Measurements from ENCODE around the gene BTG1. TPM values are rescaled to one million over a fixed set of nuclear protein-coding genes. Genes with fewer than 3 reads are reported as not detected.
"Not testable (repeated sequence)": the region's sequence is repeated elsewhere in the genome, so short reads cannot be mapped to it uniquely, and the experiment has no call there.

The BTG1 gene
- total RNA-seq, 1 experiment from 2014 or later, result 72.4 TPM

DNA sequence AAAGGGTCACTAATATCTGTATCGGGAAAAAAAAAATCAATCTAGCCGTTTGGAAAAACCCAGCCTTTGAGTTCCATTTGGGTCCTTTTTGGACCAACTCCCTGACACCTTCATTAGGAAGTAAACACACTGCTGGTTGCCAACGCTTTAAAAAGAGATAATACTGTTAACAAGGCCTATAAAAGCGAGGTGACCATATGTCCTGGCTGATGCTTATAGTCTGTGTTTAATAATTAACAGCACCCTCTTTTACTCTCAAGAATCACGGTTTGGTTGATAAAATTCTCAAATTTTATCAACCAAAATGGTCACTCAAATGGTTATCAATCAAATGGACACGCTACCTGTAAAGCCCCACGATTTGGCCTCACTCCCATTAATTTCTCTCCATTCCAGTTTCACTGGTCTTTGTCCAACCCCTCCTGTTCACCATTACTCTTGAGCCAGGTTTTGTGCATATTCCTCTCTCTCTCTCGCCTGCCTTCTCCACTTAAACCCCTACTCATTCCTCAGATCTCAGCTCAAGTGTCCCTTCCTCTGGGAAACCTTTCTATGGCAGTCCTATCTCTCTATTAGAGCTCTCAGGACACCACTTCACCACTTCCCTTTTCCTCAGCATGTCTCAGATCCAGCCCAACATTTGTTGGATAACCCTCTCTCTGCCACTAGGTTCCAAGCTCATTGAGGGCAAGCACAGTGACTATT lies 9.5 kb downstream of the BTG1 start:
- Histone ChIP-seq H3K9me2 (ENCODE audit: insufficient read depth) (no peaks in the 10 kb centered on the region), H3K27me3 (ENCODE audit: insufficient read depth, low read depth) (no peaks in the 10 kb centered on the region), H4K20me1 (ENCODE audit: insufficient read depth) (peaks cover 6% of the 10 kb centered on the region; the same call in 1 of the 2 replicates), H3K36me3 (ENCODE audit: low read depth) (peaks cover 57% of the 10 kb centered on the region), H3K4me2 (peak overlapping the region; percentile 96; the same call in 1 of the 2 replicates), H3K79me2 (ENCODE audit: low read depth) (peaks cover 100% of the 10 kb centered on the region), H3K4me1 (replicated peaks; ENCODE audit: insufficient read depth) (peaks cover 81% of the 10 kb centered on the region), H3F3A (ENCODE audit: insufficient read depth, low read depth) (peaks cover 37% of the 10 kb centered on the region; the same call in 1 of the 2 replicates), H3K27ac (peak overlapping the region; percentile 96), H3K4me3 (no peak overlapping the region), H2AFZ (no peak overlapping the region), H3K9me3 (ENCODE audit: insufficient read depth, low read depth) (no peaks in the 10 kb centered on the region)
- ChIA-PET CTCF (interaction anchor here (0.6 to 1.0 kb wide), 2 partner anchors 9 to 755 kb away, joined by 3 to 7 read pairs; no protein-coding TSS in a partner anchor), POLR2A (ENCODE audit: unreplicated experiment) (interaction anchor here (1.7 kb wide), 1 partner anchor 10 kb away, joined by 14 read pairs; the partner anchor contains the start of gene BTG1)
- DNase-seq, result no peak
- no peak for TF ChIP-seq EZH2 (IDR thresholded peaks at IDR 0.05; ENCODE audit: low read depth)
- TF ChIP-seq, protein P1, sequence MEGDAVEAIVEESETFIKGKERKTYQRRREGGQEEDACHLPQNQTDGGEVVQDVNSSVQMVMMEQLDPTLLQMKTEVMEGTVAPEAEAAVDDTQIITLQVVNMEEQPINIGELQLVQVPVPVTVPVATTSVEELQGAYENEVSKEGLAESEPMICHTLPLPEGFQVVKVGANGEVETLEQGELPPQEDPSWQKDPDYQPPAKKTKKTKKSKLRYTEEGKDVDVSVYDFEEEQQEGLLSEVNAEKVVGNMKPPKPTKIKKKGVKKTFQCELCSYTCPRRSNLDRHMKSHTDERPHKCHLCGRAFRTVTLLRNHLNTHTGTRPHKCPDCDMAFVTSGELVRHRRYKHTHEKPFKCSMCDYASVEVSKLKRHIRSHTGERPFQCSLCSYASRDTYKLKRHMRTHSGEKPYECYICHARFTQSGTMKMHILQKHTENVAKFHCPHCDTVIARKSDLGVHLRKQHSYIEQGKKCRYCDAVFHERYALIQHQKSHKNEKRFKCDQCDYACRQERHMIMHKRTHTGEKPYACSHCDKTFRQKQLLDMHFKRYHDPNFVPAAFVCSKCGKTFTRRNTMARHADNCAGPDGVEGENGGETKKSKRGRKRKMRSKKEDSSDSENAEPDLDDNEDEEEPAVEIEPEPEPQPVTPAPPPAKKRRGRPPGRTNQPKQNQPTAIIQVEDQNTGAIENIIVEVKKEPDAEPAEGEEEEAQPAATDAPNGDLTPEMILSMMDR (conservative IDR thresholded peaks at IDR 0.05), result no peak
- BruUV-seq (replicated peaks), result no TSS peak
- intact Hi-C loops (cut with micrococcal nuclease; ENCODE audit: unreplicated experiment), result loop anchor here (2.0 kb wide), 1 partner anchor 249 kb away; no protein-coding TSS in a partner anchor

DNA sequence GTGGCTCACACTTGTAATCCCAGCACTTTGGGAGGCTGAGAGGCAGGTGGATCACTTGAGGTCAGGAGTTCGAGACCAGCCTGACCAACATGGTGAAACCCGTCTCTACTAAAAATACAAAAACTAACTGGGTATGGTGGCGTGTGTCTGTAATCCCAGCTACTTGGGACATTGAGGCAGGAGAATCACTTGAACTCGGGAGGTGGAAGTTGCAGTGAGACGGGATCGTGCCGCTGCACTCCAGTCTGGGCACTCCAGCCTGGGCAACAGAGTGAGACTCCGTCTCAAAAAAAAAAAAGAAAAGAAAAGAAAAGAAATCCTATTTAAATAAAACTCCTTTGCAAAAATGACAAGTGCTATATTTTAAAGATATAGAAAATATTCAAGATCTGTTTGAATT lies 10.1 kb downstream of the BTG1 start:
- DNase-seq; POLR2A ChIA-PET (ENCODE audit: unreplicated experiment); H3K9me3 ChIP-seq (ENCODE audit: insufficient read depth, low read depth); intact Hi-C loops (cut with micrococcal nuclease; ENCODE audit: unreplicated experiment); BruUV-seq (replicated peaks); H3K4me2 ChIP-seq; H3K4me3 ChIP-seq; H4K20me1 ChIP-seq (ENCODE audit: insufficient read depth); H3K9me2 ChIP-seq (ENCODE audit: insufficient read depth); H2AFZ ChIP-seq; CTCF ChIA-PET; H3K27me3 ChIP-seq (ENCODE audit: insufficient read depth, low read depth): not testable (repeated sequence)
- Histone ChIP-seq H3F3A (ENCODE audit: insufficient read depth, low read depth) (peaks cover 36% of the 10 kb centered on the region; the same call in 1 of the 2 replicates), H3K79me2 (ENCODE audit: low read depth) (peaks cover 100% of the 10 kb centered on the region), H3K4me1 (replicated peaks; ENCODE audit: insufficient read depth) (peaks cover 74% of the 10 kb centered on the region), H3K36me3 (ENCODE audit: low read depth) (peaks cover 50% of the 10 kb centered on the region), H3K27ac (0 out of 2 replicates have a peak overlapping the region, but pooled peaks have one; percentile 48)

GRCh38 chr12:92134638-92135274 lies 10.9 kb downstream of the BTG1 start:
- H3F3A ChIP-seq (ENCODE audit: insufficient read depth, low read depth), result peaks cover 36% of the 10 kb centered on the region; the same call in 1 of the 2 replicates
- H3K9me2 ChIP-seq (ENCODE audit: insufficient read depth), result no peaks in the 10 kb centered on the region
- intact Hi-C loops (cut with micrococcal nuclease; ENCODE audit: unreplicated experiment), result no loop called here
- no TSS peak for BruUV-seq (replicated peaks)
- peaks cover 100% of the 10 kb centered on the region for H3K79me2 ChIP-seq (ENCODE audit: low read depth)
- no peak for TF ChIP-seq EZH2 (IDR thresholded peaks at IDR 0.05; ENCODE audit: low read depth)
- TF ChIP-seq, protein P1 (conservative IDR thresholded peaks at IDR 0.05), result no peak
- no peak overlapping the region for H3K4me3 ChIP-seq
- ChIA-PET POLR2A (ENCODE audit: unreplicated experiment) (interaction anchor here (0.6 to 0.7 kb wide), 3 partner anchors 21 to 1288 kb away, joined by 3 to 10 read pairs (median 3); no protein-coding TSS in a partner anchor), CTCF (interaction anchor here (0.6 kb wide), 1 partner anchor 413 kb away, joined by 5 read pairs; no protein-coding TSS in a partner anchor)
- H2AFZ ChIP-seq, result no peak overlapping the region
- peaks cover 67% of the 10 kb centered on the region for H3K4me1 ChIP-seq (replicated peaks; ENCODE audit: insufficient read depth)
- H3K9me3 ChIP-seq (ENCODE audit: insufficient read depth, low read depth), result no peaks in the 10 kb centered on the region
- no peaks in the 10 kb centered on the region; the same call in 1 of the 2 replicates for H4K20me1 ChIP-seq (ENCODE audit: insufficient read depth)
- DNase-seq, result no peak
- H3K27me3 ChIP-seq (ENCODE audit: insufficient read depth, low read depth), result no peaks in the 10 kb centered on the region
- H3K27ac ChIP-seq, result peak overlapping the region; percentile 48
- H3K4me2 ChIP-seq, result peak overlapping the region; percentile 20; the same call in 1 of the 2 replicates
- peaks cover 45% of the 10 kb centered on the region for H3K36me3 ChIP-seq (ENCODE audit: low read depth)

All from PC-9 (cell line).